GM18505 (cell line): ENCODE results near the gene AGL.
"Not testable (repeated sequence)": the region's sequence is repeated elsewhere in the genome, so short reads cannot be mapped to it uniquely, and the experiment has no call there.

Experiments used
- ATAC-seq: cut with Tn5 transposase; IDR thresholded peaks from one replicate; pipeline ENCODE4 v1.9.1; 2021; ENCODE audit not compliant: unreplicated experiment
- POLR2A ChIP-seq: IDR thresholded peaks from 4 replicates; pipeline ENCODE4 v1.6.1; 2011; ENCODE audit warnings: borderline replicate concordance; ENCODE audit not compliant: insufficient read depth, insufficient read length; ENCODE audit errors: extremely low read depth

Gene AGL

DNA sequence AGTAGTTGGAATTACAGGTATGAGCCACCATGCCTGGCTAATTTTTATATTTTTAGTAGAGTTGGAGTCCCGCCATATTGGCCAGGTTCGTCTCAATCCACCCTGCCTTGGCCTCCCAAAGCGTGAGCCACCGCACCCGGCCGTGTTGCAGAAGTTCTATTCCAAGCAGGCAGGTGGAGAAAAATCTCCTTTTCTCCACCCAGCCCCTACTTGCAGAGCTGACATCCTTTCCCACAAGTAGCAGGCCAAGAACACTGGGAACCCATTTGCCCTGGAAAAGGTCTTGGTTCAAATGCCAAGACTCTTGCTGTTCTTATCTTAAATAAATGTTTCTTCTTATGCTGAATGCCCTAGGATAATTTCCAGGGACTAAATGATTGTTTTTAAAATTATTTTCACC, 17.5 kb downstream of the AGL start:
- TF ChIP-seq POLR2A, result no peak
- ATAC-seq, result no peak

- ATAC-seq, result no peak
- no peak for TF ChIP-seq POLR2A
These were observed 19.1 kb downstream of the AGL start for GRCh38 chr1:99869304-99869703.

- TF ChIP-seq POLR2A, result no peak
- no peak for ATAC-seq
These were observed 19.6 kb downstream of the AGL start for GRCh38 chr1:99869723-99870122.

- TF ChIP-seq POLR2A, result no peak
- no peak for ATAC-seq
These were observed 21.9 kb downstream of the AGL start for GRCh38 chr1:99872063-99872462.

DNA sequence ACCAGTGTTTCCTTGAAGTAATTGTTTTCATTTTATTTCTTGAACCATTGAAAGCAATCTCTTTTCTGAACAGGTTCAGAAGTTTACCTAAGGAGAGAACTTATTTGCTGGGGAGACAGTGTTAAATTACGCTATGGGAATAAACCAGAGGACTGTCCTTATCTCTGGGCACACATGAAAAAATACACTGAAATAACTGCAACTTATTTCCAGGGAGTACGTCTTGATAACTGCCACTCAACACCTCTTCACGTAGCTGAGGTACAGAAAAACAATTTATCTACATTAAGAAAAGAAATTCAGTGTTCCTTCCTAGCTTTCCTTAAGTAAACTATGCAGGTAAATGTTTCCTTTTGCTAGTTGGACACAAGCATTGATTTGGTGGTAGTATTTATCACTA, 27.4 kb downstream of the AGL start:
- ATAC-seq, result no peak
- TF ChIP-seq POLR2A, result no peak

- no peak for ATAC-seq
- no peak for TF ChIP-seq POLR2A
These were observed 36.0 kb downstream of the AGL start for GRCh38 chr1:99886179-99886578.

GRCh38 chr1:99886841-99887240, 36.7 kb downstream of the AGL start:
- no peak for TF ChIP-seq POLR2A
- no peak for ATAC-seq

- no peak for ATAC-seq
- no peak for TF ChIP-seq POLR2A
These were observed 37.7 kb downstream of the AGL start for GRCh38 chr1:99887890-99888289.

GRCh38 chr1:99891997-99892396, 41.8 kb downstream of the AGL start:
- TF ChIP-seq POLR2A, result no peak
- ATAC-seq, result no peak

- ATAC-seq, result not testable (repeated sequence)
These were observed 53.1 kb downstream of the AGL start for GRCh38 chr1:99903278-99903677.

DNA sequence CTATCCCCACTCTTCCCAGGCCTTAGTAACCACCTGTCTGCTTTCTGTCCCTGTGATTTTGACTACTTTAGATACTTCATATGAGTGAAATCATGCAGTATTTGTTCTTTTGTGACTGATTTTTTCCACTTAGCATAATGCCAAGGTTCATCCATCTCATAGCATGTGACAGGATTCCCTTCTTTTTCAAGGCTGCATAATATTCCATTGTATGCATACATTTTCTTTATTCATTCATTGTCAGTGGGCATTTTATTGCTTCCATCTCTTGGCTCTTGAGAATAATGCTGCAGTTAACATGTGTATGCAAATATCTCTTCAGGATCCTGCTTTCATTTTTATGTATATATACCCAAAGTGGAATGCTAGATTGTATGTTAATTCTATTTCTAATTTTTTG, 56.4 kb downstream of the AGL start:
- TF ChIP-seq POLR2A, result no peak
- no peak for ATAC-seq

DNA sequence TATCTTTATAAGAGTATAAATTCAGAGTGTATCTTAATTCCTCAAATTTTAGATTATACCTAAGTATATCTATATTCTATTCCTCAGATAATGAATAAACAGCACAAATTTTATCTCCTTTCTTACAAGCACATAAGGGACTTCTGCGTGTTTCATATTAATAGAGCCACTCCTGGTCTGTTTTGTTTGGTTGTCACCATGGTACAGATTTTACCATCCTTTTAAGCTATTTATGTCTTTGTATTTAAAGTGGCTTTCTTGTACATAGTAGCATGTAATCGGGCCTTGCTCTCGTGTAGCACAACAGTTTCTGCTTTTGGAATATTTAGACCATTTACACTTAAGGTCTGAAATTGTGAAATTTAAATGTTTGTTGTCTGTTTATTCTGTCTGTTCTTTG, 67.1 kb downstream of the AGL start:
- no peak for TF ChIP-seq POLR2A
- no peak for ATAC-seq

- no peak for ATAC-seq
- TF ChIP-seq POLR2A, result no peak
These were observed 69.1 kb downstream of the AGL start for GRCh38 chr1:99919220-99919619.

GRCh38 chr1:99934801-99935200, 84.6 kb downstream of the AGL start:
- TF ChIP-seq POLR2A, result no peak
- ATAC-seq, result no peak

- no peak for ATAC-seq
- TF ChIP-seq POLR2A, result no peak
These were observed 85.4 kb downstream of the AGL start for GRCh38 chr1:99935534-99935933.

- TF ChIP-seq POLR2A, result no peak
- ATAC-seq, result no peak
These were observed 85.9 kb downstream of the AGL start for GRCh38 chr1:99936071-99936470.

- no peak for ATAC-seq
- no peak for TF ChIP-seq POLR2A
These were observed 92.6 kb downstream of the AGL start for GRCh38 chr1:99942723-99943122.
